GM21390 (cell line): ENCODE measurements around the gene FAM32A.

Experiments
- ATAC-seq: cut with Tn5 transposase; IDR thresholded peaks from one replicate; pipeline ENCODE4 v1.9.1; 2021; ENCODE audit not compliant: unreplicated experiment

The FAM32A gene

GRCh38 chr19:16224293-16225045, 39.3 kb downstream of the FAM32A start:
- ATAC-seq: no peak

GRCh38 chr19:16225279-16226183, 40.3 kb downstream of the FAM32A start:
- no peak for ATAC-seq

GRCh38 chr19:16226184-16226591, 41.0 kb downstream of the FAM32A start:
- ATAC-seq: no peak

- no peak for ATAC-seq
These were observed 41.9 kb downstream of the FAM32A start for GRCh38 chr19:16226878-16227836.

GRCh38 chr19:16227837-16228636, 42.8 kb downstream of the FAM32A start:
- ATAC-seq: no peak

GRCh38 chr19:16228637-16229321, 43.6 kb downstream of the FAM32A start:
- no peak for ATAC-seq

- no peak for ATAC-seq
These were observed 44.1 kb downstream of the FAM32A start for GRCh38 chr19:16229322-16229641.

GRCh38 chr19:16232127-16232526, 46.9 kb downstream of the FAM32A start:
- no peak for ATAC-seq

GRCh38 chr19:16232568-16232967, 47.4 kb downstream of the FAM32A start:
- ATAC-seq: no peak

GRCh38 chr19:16233081-16233776, 48.0 kb downstream of the FAM32A start:
- ATAC-seq: no peak

- no peak for ATAC-seq
These were observed 48.8 kb downstream of the FAM32A start for GRCh38 chr19:16233836-16234551.

- no peak for ATAC-seq
These were observed 49.6 kb downstream of the FAM32A start for GRCh38 chr19:16234552-16235445.

- ATAC-seq: no peak
These were observed 50.8 kb downstream of the FAM32A start for GRCh38 chr19:16235811-16236652.
